ENCODE data around the gene RAPGEF3. TPM values are rescaled to one million over a fixed set of nuclear protein-coding genes. Genes with fewer than 3 reads are reported as not detected.

The RAPGEF3 gene, protein sequence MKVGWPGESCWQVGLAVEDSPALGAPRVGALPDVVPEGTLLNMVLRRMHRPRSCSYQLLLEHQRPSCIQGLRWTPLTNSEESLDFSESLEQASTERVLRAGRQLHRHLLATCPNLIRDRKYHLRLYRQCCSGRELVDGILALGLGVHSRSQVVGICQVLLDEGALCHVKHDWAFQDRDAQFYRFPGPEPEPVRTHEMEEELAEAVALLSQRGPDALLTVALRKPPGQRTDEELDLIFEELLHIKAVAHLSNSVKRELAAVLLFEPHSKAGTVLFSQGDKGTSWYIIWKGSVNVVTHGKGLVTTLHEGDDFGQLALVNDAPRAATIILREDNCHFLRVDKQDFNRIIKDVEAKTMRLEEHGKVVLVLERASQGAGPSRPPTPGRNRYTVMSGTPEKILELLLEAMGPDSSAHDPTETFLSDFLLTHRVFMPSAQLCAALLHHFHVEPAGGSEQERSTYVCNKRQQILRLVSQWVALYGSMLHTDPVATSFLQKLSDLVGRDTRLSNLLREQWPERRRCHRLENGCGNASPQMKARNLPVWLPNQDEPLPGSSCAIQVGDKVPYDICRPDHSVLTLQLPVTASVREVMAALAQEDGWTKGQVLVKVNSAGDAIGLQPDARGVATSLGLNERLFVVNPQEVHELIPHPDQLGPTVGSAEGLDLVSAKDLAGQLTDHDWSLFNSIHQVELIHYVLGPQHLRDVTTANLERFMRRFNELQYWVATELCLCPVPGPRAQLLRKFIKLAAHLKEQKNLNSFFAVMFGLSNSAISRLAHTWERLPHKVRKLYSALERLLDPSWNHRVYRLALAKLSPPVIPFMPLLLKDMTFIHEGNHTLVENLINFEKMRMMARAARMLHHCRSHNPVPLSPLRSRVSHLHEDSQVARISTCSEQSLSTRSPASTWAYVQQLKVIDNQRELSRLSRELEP
- 0.45 to 0.62 TPM (median 0.56 TPM) in 5 replicates for total RNA-seq (2022; extraction: Qiagen RNA extraction)

DNA sequence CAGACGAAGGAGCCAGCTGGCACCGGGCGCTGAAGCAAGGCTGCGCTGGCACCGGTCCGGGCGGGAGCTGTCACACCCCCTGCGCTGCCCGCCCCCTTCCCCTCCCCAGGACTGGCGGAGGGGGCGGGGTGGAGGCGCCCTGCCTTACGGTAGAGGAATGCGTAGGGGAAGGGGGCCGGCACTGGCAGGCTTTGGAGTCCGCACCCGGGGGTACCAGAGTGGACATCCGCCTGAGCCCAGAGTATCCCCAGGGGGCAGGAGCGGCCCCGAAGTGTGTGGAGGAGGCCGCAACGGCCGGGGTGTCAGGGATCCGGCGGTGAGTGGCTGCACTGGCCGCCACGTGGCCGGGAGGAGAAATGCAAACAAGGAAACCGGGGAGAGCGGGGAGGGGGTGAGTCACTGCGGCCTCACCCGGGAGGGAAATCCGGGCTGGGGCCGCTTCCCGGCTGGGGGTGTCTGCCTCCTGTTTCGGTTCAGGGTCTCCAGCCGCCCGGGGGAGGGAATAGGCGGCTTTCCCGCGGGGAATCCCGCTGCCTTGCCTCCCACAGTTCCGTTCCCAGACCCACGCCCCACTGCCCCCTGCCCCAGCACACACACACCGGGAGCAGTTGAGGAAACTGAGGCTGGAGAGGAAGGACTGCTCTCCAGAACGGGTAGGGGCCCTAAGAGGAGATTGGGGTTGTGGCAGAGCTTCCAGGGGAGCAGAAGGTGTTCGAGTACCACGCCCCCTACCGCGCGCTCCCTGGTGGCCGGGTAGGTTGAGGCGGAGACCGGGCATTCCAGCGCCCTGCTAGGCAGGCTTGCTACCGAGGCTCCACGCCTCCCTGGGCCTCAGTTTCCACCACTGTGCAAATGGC is at the start of gene RAPGEF3:
Gene RAPGEF3 (minus strand): TSS at position 47 of the 857 bp plus-strand sequence. CDS start 324 bp downstream, outside the sequence.

DNA sequence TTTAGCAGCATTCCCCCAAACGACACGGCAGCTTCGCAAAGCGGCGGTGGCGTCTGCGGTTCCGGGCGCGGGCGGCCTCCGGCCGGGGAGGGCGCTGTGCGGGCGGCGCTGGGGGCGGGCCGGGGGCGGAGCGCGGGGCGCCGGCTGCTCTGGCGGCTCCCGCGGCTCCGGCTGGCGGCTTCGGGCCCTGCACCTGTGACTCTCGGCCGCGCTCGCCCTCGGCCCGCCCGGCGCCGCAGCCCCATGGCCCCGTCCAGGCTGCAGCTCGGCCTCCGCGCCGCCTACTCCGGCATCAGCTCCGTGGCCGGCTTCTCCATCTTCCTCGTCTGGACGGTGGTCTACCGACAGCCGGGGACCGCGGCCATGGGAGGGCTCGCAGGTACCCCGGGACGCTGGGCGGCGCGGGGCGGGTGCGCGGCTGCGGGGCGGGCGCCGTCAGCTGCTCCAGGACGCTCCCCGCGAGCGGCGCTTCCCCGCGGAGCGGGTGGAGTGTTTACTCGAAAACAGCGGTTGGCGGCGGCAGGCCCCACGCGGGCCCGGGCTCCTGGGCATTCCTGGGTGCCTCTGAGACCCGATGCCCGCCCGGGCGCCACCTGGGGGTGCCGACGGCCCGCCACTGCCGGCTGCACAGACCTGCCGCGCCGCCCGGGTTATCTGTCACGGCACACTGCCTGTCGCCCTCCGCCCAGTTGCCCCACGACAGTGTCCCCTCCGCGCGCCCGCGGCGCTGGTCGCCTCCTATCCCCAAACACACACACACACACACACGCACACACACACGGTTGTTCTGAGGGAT is 14.6 kb upstream of the RAPGEF3 start, which contains the start of gene SLC48A1:
Gene SLC48A1 (plus strand): TSS at position 177 of the 796 bp plus-strand sequence. CDS start 67 bp downstream, at position 244.

DNA sequence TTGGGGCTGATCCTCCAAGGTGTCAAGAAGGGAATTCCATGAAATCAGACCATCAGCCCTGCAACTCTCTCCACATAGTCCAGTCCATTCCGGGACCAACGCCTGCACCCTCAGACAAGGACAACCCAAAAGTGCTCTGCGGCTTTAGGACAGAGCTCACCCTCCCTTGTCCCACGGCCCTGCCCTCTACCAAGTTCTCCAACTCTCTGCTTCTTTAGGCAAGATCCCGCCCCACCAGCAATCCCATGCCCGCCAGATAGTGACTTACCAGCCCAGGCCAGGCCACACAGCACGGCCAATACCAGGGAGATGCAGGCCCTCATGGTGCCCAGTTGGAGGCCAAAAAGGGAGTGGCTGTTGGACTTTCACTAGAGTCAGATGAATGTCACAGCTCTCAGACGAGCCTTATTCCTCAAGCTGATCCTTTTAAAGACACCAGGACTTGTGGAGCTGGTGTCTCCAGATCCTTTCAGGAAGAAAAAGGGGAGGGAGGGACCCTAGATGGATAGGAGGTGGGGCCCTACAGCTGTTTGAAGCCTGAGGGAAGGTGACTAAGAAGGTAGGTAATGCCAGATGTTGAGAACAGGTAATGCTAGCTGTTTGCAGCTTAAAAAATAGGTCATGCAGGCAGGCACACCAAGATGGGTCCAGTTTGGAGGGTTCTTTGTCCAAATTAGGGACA is 33.4 kb downstream of the RAPGEF3 start, which contains the start of gene ENDOU:
Gene ENDOU (minus strand): TSS at position 400 of the 682 bp plus-strand sequence. CDS start 77 bp downstream, at position 323.

DNA sequence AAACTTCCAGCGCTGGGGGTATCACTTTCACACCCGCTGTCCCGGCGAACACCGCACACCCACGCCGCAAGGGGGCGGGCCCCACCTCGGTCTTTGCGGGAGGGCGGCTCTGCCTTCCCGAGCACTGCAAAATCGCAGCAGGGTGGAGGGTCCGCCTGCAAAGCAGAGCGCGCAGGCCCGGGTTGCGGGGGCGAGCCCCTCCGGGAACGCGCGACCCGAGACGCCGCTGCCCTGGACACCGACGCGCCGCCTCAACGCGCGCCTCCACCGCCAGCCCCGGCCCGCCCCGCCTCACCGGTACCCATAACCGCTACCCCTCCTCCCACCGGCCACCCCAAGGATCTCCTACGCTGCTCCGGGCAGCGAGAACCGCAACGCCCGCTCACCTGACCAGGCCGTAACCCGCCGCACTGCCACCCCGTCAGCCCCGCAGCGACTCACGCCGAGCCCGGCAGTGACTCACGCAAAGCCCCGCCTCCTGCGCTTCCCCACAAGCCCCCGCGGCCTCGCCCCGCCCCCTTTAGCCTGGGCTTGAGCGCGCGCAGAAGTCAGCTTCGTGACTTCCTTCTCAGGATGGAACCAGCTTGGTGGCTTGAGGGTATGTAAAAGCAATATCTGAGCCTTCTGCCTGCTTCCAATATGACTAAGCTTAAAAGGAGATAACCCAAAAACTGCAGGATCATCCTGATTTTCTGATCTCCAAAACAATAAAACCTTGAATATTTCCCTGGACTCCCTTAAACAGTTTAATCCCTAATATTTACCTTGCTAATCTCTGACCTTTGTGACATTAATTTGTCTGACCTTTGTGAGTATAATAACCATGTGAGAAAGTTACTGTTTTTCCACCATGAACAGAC is 52.9 kb downstream of the RAPGEF3 start, which contains the start of gene RPAP3:
Gene RPAP3 (minus strand): TSS at position 465 of the 860 bp plus-strand sequence. CDS start 3,190 bp downstream, outside the sequence.

Other genes starting within 250 kb of the RAPGEF3 start
- gene RPAP3, start 52.9 kb downstream of the RAPGEF3 start, total RNA-seq (2022; extraction: Qiagen RNA extraction) = 32.1 to 46.3 TPM (median 36.4 TPM) in 5 replicates
- gene ENDOU, start 33.4 kb downstream of the RAPGEF3 start, total RNA-seq (2022; extraction: Qiagen RNA extraction) = 0.05 TPM in 2 of 5 replicates, not detected in the others
- 24.3 to 26.9 TPM (median 24.5 TPM) in 5 replicates for gene SLC48A1, start 14.4 kb upstream of the RAPGEF3 start, total RNA-seq (2022; extraction: Qiagen RNA extraction)
- 58.4 to 68.4 TPM (median 60.0 TPM) in 5 replicates for gene HDAC7, start 61.0 kb upstream of the RAPGEF3 start, total RNA-seq (2022; extraction: Qiagen RNA extraction)
- 2.5 to 3.4 TPM (median 3.0 TPM) in 5 replicates for gene VDR, start 146.1 kb upstream of the RAPGEF3 start, total RNA-seq (2022; extraction: Qiagen RNA extraction)
- 117 to 139 TPM (median 121 TPM) in 5 replicates for gene TMEM106C, start 204.7 kb upstream of the RAPGEF3 start, total RNA-seq (2022; extraction: Qiagen RNA extraction)
- 0.05 to 0.13 TPM (median 0.12 TPM) in 5 replicates for gene COL2A1, start 245.6 kb upstream of the RAPGEF3 start, total RNA-seq (2022; extraction: Qiagen RNA extraction)